HG03066 (cell line): ENCODE measurements around the gene CNIH3.

Experiments used
- ATAC-seq: cut with Tn5 transposase; IDR thresholded peaks from one replicate; pipeline ENCODE4 v1.9.1; 2021; ENCODE audit warnings: low read depth; ENCODE audit not compliant: unreplicated experiment

CNIH3 gene

GRCh38 chr1:224737353-224737727, 121.2 kb downstream of the CNIH3 start:
- no peak for ATAC-seq

GRCh38 chr1:224739303-224739996, 123.3 kb downstream of the CNIH3 start:
- peak; percentile 3 for ATAC-seq

- peak; percentile 80 for ATAC-seq
Measured at GRCh38 chr1:224739997-224740684, 124.0 kb downstream of the CNIH3 start.

GRCh38 chr1:224740685-224741052, 124.6 kb downstream of the CNIH3 start:
- no peak for ATAC-seq

GRCh38 chr1:224742349-224742748, 126.2 kb downstream of the CNIH3 start:
- no peak for ATAC-seq

GRCh38 chr1:224743608-224744164, 127.6 kb downstream of the CNIH3 start:
- no peak for ATAC-seq

GRCh38 chr1:224744521-224744920, 128.4 kb downstream of the CNIH3 start:
- ATAC-seq: no peak

- no peak for ATAC-seq
Measured at GRCh38 chr1:224745394-224745793, 129.3 kb downstream of the CNIH3 start.

- ATAC-seq: no peak
Measured at GRCh38 chr1:224745924-224746323, 129.8 kb downstream of the CNIH3 start.

GRCh38 chr1:224747578-224747977, 131.5 kb downstream of the CNIH3 start:
- ATAC-seq: no peak

GRCh38 chr1:224749916-224750315, 133.8 kb downstream of the CNIH3 start:
- ATAC-seq: no peak

- no peak for ATAC-seq
Measured at GRCh38 chr1:224751624-224752311, 135.7 kb downstream of the CNIH3 start.

GRCh38 chr1:224753491-224753890, 137.4 kb downstream of the CNIH3 start:
- ATAC-seq: no peak

- ATAC-seq: no peak
Measured at GRCh38 chr1:224755586-224755985, 139.5 kb downstream of the CNIH3 start.

GRCh38 chr1:224757508-224757907, 141.4 kb downstream of the CNIH3 start:
- ATAC-seq: no peak

GRCh38 chr1:224759135-224759534, 143.0 kb downstream of the CNIH3 start:
- ATAC-seq: no peak

- ATAC-seq: no peak
Measured at GRCh38 chr1:224759681-224760091, 143.6 kb downstream of the CNIH3 start.

GRCh38 chr1:224760163-224760562, 144.0 kb downstream of the CNIH3 start:
- ATAC-seq: no peak

GRCh38 chr1:224761245-224761644, 145.1 kb downstream of the CNIH3 start:
- no peak for ATAC-seq

- no peak for ATAC-seq
Measured at GRCh38 chr1:224762046-224762445, 145.9 kb downstream of the CNIH3 start.

- ATAC-seq: no peak
Measured at GRCh38 chr1:224762701-224763100, 146.6 kb downstream of the CNIH3 start.
